ENCODE results near the gene BRICD5. TPM values are rescaled to one million over a fixed set of nuclear protein-coding genes. Genes with fewer than 3 reads are reported as not detected.

The BRICD5 gene
- total RNA-seq, 3 donors from 2014 or later (not counting 1 experiment from before 2014, with no cell fraction given): 3.2 to 5.2 (median 3.6) TPM

- intact Hi-C loops (cut with micrococcal nuclease): loop anchor here (10.0 kb wide), 1 partner anchor 55 kb away; the partner anchor contains the start of gene TRAF7
- H3K27me3 ChIP-seq (ENCODE audit: control insufficient read depth, insufficient read depth, low read length): no peaks in the 10 kb centered on the region
- H3K27ac Mint-ChIP-seq: no peak overlapping the region
- H3K27me3 Mint-ChIP-seq (ENCODE audit: low read depth in 2 of 2): no peaks in the 10 kb centered on the region
- peaks cover 31% of the 10 kb centered on the region for H3K36me3 ChIP-seq (ENCODE audit: control insufficient read depth, insufficient read depth, low read length)
- peaks cover 13 to 31% of the 10 kb centered on the region in 2 donors for H3K4me1 Mint-ChIP-seq
- WGBS (ENCODE audit: insufficient coverage): 95% methylated on average over 17 of the region's 17 CpGs
- H3K4me3 Mint-ChIP-seq: no peak overlapping the region
- H3K36me3 Mint-ChIP-seq: no peaks in the 10 kb centered on the region
- no peak overlapping the region for H3K4me3 ChIP-seq (ENCODE audit: low read length)
- DNase-seq (no peak), ATAC-seq (no peak)
- H3K4me1 ChIP-seq (ENCODE audit: control insufficient read depth, insufficient read depth, low read length): peaks cover 34% of the 10 kb centered on the region
- TF ChIP-seq CTCF (IDR thresholded peaks at IDR 0.05): no peak
- no peaks in the 10 kb centered on the region for H3K9me3 Mint-ChIP-seq
- H3K9me3 ChIP-seq (ENCODE audit: control insufficient read depth, insufficient read depth, low read length): no peaks in the 10 kb centered on the region
- H3K27ac ChIP-seq (ENCODE audit: low read length): no peak overlapping the region
Measured at GRCh38 chr16:2210009-2210332, 692 bp downstream of the BRICD5 start.

- H3K27me3 ChIP-seq (ENCODE audit: control insufficient read depth, insufficient read depth, low read length): no peaks in the 10 kb centered on the region
- H3K4me3 Mint-ChIP-seq: no peak overlapping the region
- H3K27ac Mint-ChIP-seq: no peak overlapping the region
- no peak overlapping the region for H3K4me3 ChIP-seq (ENCODE audit: low read length)
- no peak for ATAC-seq
- no peaks in the 10 kb centered on the region for H3K9me3 Mint-ChIP-seq
- no peaks in the 10 kb centered on the region for H3K27me3 Mint-ChIP-seq (ENCODE audit: low read depth in 2 of 2)
- TF ChIP-seq CTCF (IDR thresholded peaks at IDR 0.05): no peak
- peaks cover 39% of the 10 kb centered on the region for H3K4me1 ChIP-seq (ENCODE audit: control insufficient read depth, insufficient read depth, low read length)
- no peaks in the 10 kb centered on the region for H3K36me3 Mint-ChIP-seq
- no peak overlapping the region for H3K27ac ChIP-seq (ENCODE audit: low read length)
- peaks cover 31% of the 10 kb centered on the region for H3K36me3 ChIP-seq (ENCODE audit: control insufficient read depth, insufficient read depth, low read length)
- intact Hi-C loops (cut with micrococcal nuclease): loop anchor here (10.0 kb wide), 1 partner anchor 55 kb away; the partner anchor contains the start of gene TRAF7
- 94% methylated on average over 29 of the region's 29 CpGs for WGBS (ENCODE audit: insufficient coverage)
- no peak for DNase-seq
- no peaks in the 10 kb centered on the region for H3K9me3 ChIP-seq (ENCODE audit: control insufficient read depth, insufficient read depth, low read length)
- H3K4me1 Mint-ChIP-seq: peaks cover 17 to 35% of the 10 kb centered on the region in 2 donors
Measured at GRCh38 chr16:2209258-2210008, 1.2 kb downstream of the BRICD5 start.

- Histone ChIP-seq H3K9me3 (ENCODE audit: control insufficient read depth, insufficient read depth, low read length) (no peaks in the 10 kb centered on the region), H3K27ac (ENCODE audit: low read length) (no peak overlapping the region), H3K4me1 (ENCODE audit: control insufficient read depth, insufficient read depth, low read length) (peaks cover 37% of the 10 kb centered on the region), H3K36me3 (ENCODE audit: control insufficient read depth, insufficient read depth, low read length) (peaks cover 31% of the 10 kb centered on the region), H3K4me3 (ENCODE audit: low read length) (no peak overlapping the region), H3K27me3 (ENCODE audit: control insufficient read depth, insufficient read depth, low read length) (no peaks in the 10 kb centered on the region)
- ATAC-seq (no peak), DNase-seq (no peak)
- 98% methylated on average over 9 of the region's 9 CpGs for WGBS (ENCODE audit: insufficient coverage)
- intact Hi-C loops (cut with micrococcal nuclease): no loop called here
- H3K9me3 Mint-ChIP-seq: no peaks in the 10 kb centered on the region
- no peak overlapping the region for H3K4me3 Mint-ChIP-seq
- TF ChIP-seq CTCF (IDR thresholded peaks at IDR 0.05): no peak
- no peak overlapping the region for H3K27ac Mint-ChIP-seq
- no peaks in the 10 kb centered on the region for H3K27me3 Mint-ChIP-seq (ENCODE audit: low read depth in 2 of 2)
- no peaks in the 10 kb centered on the region for H3K36me3 Mint-ChIP-seq
- peaks cover 19 to 39% of the 10 kb centered on the region in 2 donors for H3K4me1 Mint-ChIP-seq
Measured at GRCh38 chr16:2208772-2209171, 1.9 kb downstream of the BRICD5 start.

GRCh38 chr16:2208308-2208707 is 2.4 kb downstream of the BRICD5 start:
- TF ChIP-seq CTCF (IDR thresholded peaks at IDR 0.05): no peak
- no peak overlapping the region for H3K4me3 Mint-ChIP-seq
- H3K9me3 Mint-ChIP-seq: no peaks in the 10 kb centered on the region
- Histone ChIP-seq H3K36me3 (ENCODE audit: control insufficient read depth, insufficient read depth, low read length) (peaks cover 31% of the 10 kb centered on the region), H3K4me3 (ENCODE audit: low read length) (no peak overlapping the region), H3K27me3 (ENCODE audit: control insufficient read depth, insufficient read depth, low read length) (no peaks in the 10 kb centered on the region), H3K4me1 (ENCODE audit: control insufficient read depth, insufficient read depth, low read length) (peaks cover 32% of the 10 kb centered on the region), H3K9me3 (ENCODE audit: control insufficient read depth, insufficient read depth, low read length) (no peaks in the 10 kb centered on the region), H3K27ac (ENCODE audit: low read length) (no peak overlapping the region)
- H3K4me1 Mint-ChIP-seq: peaks cover 19 to 39% of the 10 kb centered on the region in 2 donors
- DNase-seq: no peak
- H3K36me3 Mint-ChIP-seq: no peaks in the 10 kb centered on the region
- no peak overlapping the region for H3K27ac Mint-ChIP-seq
- 95% methylated on average over 23 of the region's 23 CpGs for WGBS (ENCODE audit: insufficient coverage)
- intact Hi-C loops (cut with micrococcal nuclease): no loop called here
- no peak for ATAC-seq
- no peaks in the 10 kb centered on the region for H3K27me3 Mint-ChIP-seq (ENCODE audit: low read depth in 2 of 2)
